Nephron progenitor cell (in vitro differentiated cells): ENCODE measurements around the gene CLCA1.

ENCODE experiments used
- DNase-seq: peaks from one replicate; pipeline ENCODE4 v3.0.0; 2021
- H3K27ac Mint-ChIP-seq: 2 replicates; pipeline ENCODE4 v1.8.0; 2021; ENCODE audit warnings: mild to moderate bottlenecking, moderate library complexity, mixed read lengths
- H3K27me3 Mint-ChIP-seq: 2 replicates; pipeline ENCODE4 v1.8.0; 2021; ENCODE audit warnings: mild to moderate bottlenecking, low read depth, mixed read lengths; ENCODE audit not compliant: poor library complexity
- H3K36me3 Mint-ChIP-seq: 2 replicates; pipeline ENCODE4 v1.8.0; 2021; ENCODE audit warnings: low read depth, mixed read lengths
- H3K4me1 Mint-ChIP-seq: 2 replicates; pipeline ENCODE4 v1.8.0; 2021; ENCODE audit warnings: mixed read lengths
- H3K4me3 Mint-ChIP-seq: 2 replicates; pipeline ENCODE4 v1.8.0; 2021; ENCODE audit warnings: mild to moderate bottlenecking, moderate library complexity, mixed read lengths
- H3K9me3 Mint-ChIP-seq: 2 replicates; pipeline ENCODE4 v1.8.0; 2021; ENCODE audit warnings: mild to moderate bottlenecking, moderate library complexity, mixed read lengths
- CTCF ChIP-seq: fragments of 200-600 bp; sonication (generic); IDR thresholded peaks from 2 replicates; pipeline ENCODE4 v1.5.0; 2021; ENCODE audit warnings: antibody characterized with exemption

CLCA1 gene

GRCh38 chr1:86429122-86429725, 39.5 kb upstream of the CLCA1 start:
- Mint-ChIP-seq H3K4me3 (no peak overlapping the region), H3K9me3 (no peaks in the 10 kb centered on the region), H3K36me3 (no peaks in the 10 kb centered on the region), H3K4me1 (no peaks in the 10 kb centered on the region), H3K27ac (no peak overlapping the region), H3K27me3 (peaks cover 12% of the 10 kb centered on the region)
- no peak for DNase-seq
- no peak for TF ChIP-seq CTCF

- H3K27ac Mint-ChIP-seq: no peak overlapping the region
- no peak for DNase-seq
- no peak for TF ChIP-seq CTCF
- no peaks in the 10 kb centered on the region for H3K4me1 Mint-ChIP-seq
- H3K4me3 Mint-ChIP-seq: no peak overlapping the region
- H3K9me3 Mint-ChIP-seq: no peaks in the 10 kb centered on the region
- peaks cover 14% of the 10 kb centered on the region for H3K27me3 Mint-ChIP-seq
- no peaks in the 10 kb centered on the region for H3K36me3 Mint-ChIP-seq
Observed at GRCh38 chr1:86429835-86430234, 38.9 kb upstream of the CLCA1 start.

GRCh38 chr1:86430376-86430775, 38.4 kb upstream of the CLCA1 start:
- Mint-ChIP-seq H3K36me3 (no peaks in the 10 kb centered on the region), H3K9me3 (no peaks in the 10 kb centered on the region), H3K4me3 (no peak overlapping the region), H3K4me1 (no peaks in the 10 kb centered on the region), H3K27ac (no peak overlapping the region), H3K27me3 (peaks cover 17% of the 10 kb centered on the region)
- no peak for DNase-seq
- no peak for TF ChIP-seq CTCF

- no peaks in the 10 kb centered on the region for H3K9me3 Mint-ChIP-seq
Observed at GRCh38 chr1:86434059-86434458, 34.7 kb upstream of the CLCA1 start.

GRCh38 chr1:86435327-86435726, 33.4 kb upstream of the CLCA1 start:
- no peaks in the 10 kb centered on the region for H3K36me3 Mint-ChIP-seq
- no peak overlapping the region for H3K4me3 Mint-ChIP-seq
- H3K9me3 Mint-ChIP-seq: no peaks in the 10 kb centered on the region
- peaks cover 15% of the 10 kb centered on the region for H3K27me3 Mint-ChIP-seq
- H3K4me1 Mint-ChIP-seq: no peaks in the 10 kb centered on the region
- no peak overlapping the region for H3K27ac Mint-ChIP-seq
- no peak for DNase-seq
- TF ChIP-seq CTCF: no peak

More at GRCh38 chr1:86434059-86434458, 34.7 kb upstream of the CLCA1 start:
- no peak for TF ChIP-seq CTCF
- Mint-ChIP-seq H3K36me3 (no peaks in the 10 kb centered on the region), H3K27ac (no peak overlapping the region), H3K4me1 (no peaks in the 10 kb centered on the region), H3K27me3 (peaks cover 15% of the 10 kb centered on the region), H3K4me3 (no peak overlapping the region)
- no peak for DNase-seq

- Mint-ChIP-seq H3K4me1 (no peaks in the 10 kb centered on the region), H3K9me3 (no peaks in the 10 kb centered on the region), H3K36me3 (no peaks in the 10 kb centered on the region), H3K27ac (no peak overlapping the region), H3K27me3 (peaks cover 15% of the 10 kb centered on the region), H3K4me3 (no peak overlapping the region)
- DNase-seq: no peak
- no peak for TF ChIP-seq CTCF
Observed at GRCh38 chr1:86436041-86436440, 32.7 kb upstream of the CLCA1 start.
